OCI-LY7 (cell line): ENCODE data around the gene REST. TPM values are rescaled to one million over a fixed set of nuclear protein-coding genes. Genes with fewer than 3 reads are reported as not detected.

ENCODE experiments used
- BruUV-seq: library from RNA; stranded (reverse); fragments of 400-500 nt; replicated peaks from 2 replicates; lab custom pipeline; 2021; lab: Mats Ljungman, UMichigan
- CTCF ChIA-PET: fragments of 300-600 bp; sonication (Branson Sonifier 250); formaldehyde crosslinking; loops from one replicate; lab custom pipeline; 2022; ENCODE audit warnings: antibody characterized with exemption; ENCODE audit not compliant: unreplicated experiment; lab: Charles Lee
- POLR2A ChIA-PET: fragments of 300-600 bp; sonication (Branson Sonifier 250); formaldehyde crosslinking; loops from one replicate; lab custom pipeline; 2022; ENCODE audit warnings: antibody characterized with exemption; lab: Charles Lee
- DNase-seq: peaks from one replicate; pipeline ENCODE4 v3.0.0-alpha.2; 2015; ENCODE audit warnings: low spot score
- H2AFZ ChIP-seq: fragments of 200-600 bp; sonication (generic), shearing (Covaris generic); 2 replicates; pipeline ENCODE4 v1.6.1; 2014; ENCODE audit warnings: mild to moderate bottlenecking, antibody characterized with exemption, low read length, moderate library complexity
- H3K27ac ChIP-seq: fragments of 200-600 bp; sonication (generic); 2 replicates; pipeline ENCODE4 v1.5.1; 2014; ENCODE audit warnings: mixed run types, low read depth, mild to moderate bottlenecking, moderate library complexity, low read length, inconsistent platforms; ENCODE audit not compliant: poor library complexity, severe bottlenecking
- H3K36me3 ChIP-seq: fragments of 200-600 bp; sonication (generic); 2 replicates; pipeline ENCODE4 v1.6.1; 2014; ENCODE audit warnings: mild to moderate bottlenecking, antibody characterized with exemption, low read length, moderate library complexity, mixed read lengths; ENCODE audit not compliant: insufficient read depth
- H3K4me1 ChIP-seq: fragments of 200-600 bp; sonication (generic); 2 replicates; pipeline ENCODE4 v1.5.1; 2014; ENCODE audit warnings: mild to moderate bottlenecking, low read length; ENCODE audit not compliant: insufficient read depth, poor library complexity, severe bottlenecking
- H3K4me2 ChIP-seq: fragments of 200-600 bp; sonication (generic); 2 replicates; pipeline ENCODE4 v1.6.1; 2014; ENCODE audit warnings: mild to moderate bottlenecking, low read length
- H3K4me3 ChIP-seq: fragments of 200-600 bp; sonication (generic); 2 replicates; pipeline ENCODE4 v1.5.1; 2014; ENCODE audit warnings: mild to moderate bottlenecking, low read depth, low read length; ENCODE audit not compliant: poor library complexity, severe bottlenecking
- H3K79me2 ChIP-seq: fragments of 200-600 bp; sonication (generic); 2 replicates; pipeline ENCODE4 v1.6.1; 2016; ENCODE audit warnings: low read depth, mild to moderate bottlenecking, low read length, moderate library complexity, mixed read lengths; ENCODE audit not compliant: insufficient read depth
- H3K9me2 ChIP-seq: fragments of 200-600 bp; sonication (generic); 2 replicates; pipeline ENCODE4 v1.6.1; 2016; ENCODE audit warnings: mild to moderate bottlenecking, low read length, mixed read lengths; ENCODE audit not compliant: insufficient read depth
- H3K9me3 ChIP-seq: fragments of 200-600 bp; sonication (generic); 2 replicates; pipeline ENCODE4 v1.6.1; 2014; ENCODE audit warnings: mild to moderate bottlenecking, mixed run types, low read length, mixed read lengths
- H4K20me1 ChIP-seq: fragments of 200-600 bp; sonication (generic); 2 replicates; pipeline ENCODE4 v1.6.1; 2014; ENCODE audit warnings: mild to moderate bottlenecking, antibody characterized with exemption, low read length, moderate library complexity, mixed read lengths; ENCODE audit not compliant: insufficient read depth
- EZH2phosphoT487 ChIP-seq: fragments of 200-600 bp; sonication (generic); IDR thresholded peaks from 2 replicates; pipeline ENCODE4 v1.6.1; 2018; ENCODE audit warnings: low read depth, borderline replicate concordance, mild to moderate bottlenecking, mixed run types, antibody characterized with exemption, low read length, moderate library complexity, mixed read lengths
- intact Hi-C: fragments of 100-400 bp; cut with micrococcal nuclease; formaldehyde crosslinking; loops from one replicate; pipeline ENCODE4 v1.10.0; 2022; ENCODE audit not compliant: unreplicated experiment
- total RNA-seq, 2 experiments: library from RNA; depleted of rRNA in 1 of 2; stranded (reverse); fragments of >200 nt in 1 of 2; shearing (Covaris generic) in 1 of 2; gene quantifications; 2 replicates each; pipeline ENCODE4 v1.2.3, GENCODE V29; 2014 to 2022
- TF ChIP-seq, protein P1 (sequence below): fragments of 200-600 bp; sonication (generic); conservative IDR thresholded peaks from 2 replicates; pipeline ENCODE4 v1.5.1; 2014; ENCODE audit warnings: mild to moderate bottlenecking, antibody characterized with exemption, low read length, moderate library complexity, mixed read lengths

The REST gene
- total RNA-seq, 2 experiments from 2014 or later, result 27.3 to 39.2 TPM

DNA sequence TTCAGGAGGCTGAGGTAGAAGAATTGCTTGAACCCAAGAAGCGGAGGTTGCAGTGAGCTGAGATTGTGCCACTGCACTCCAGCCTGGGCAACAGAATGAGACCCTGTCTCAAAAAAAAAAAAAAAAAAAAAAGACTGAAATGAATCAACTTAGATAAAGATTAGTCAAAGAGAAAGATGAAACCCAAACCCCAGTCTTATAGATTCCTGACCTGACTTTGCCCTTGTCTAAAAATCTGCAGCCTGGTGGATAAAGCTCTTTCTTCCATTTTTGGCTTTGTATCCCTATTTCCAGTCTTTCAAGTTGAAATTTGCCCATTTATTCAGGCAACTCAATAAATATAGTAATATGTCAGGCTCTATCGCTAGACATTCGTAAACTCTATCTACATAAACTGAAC, 46.9 kb upstream of the REST start:
- CTCF ChIA-PET, result no interaction called here
- intact Hi-C loops, result no loop called here
- TF ChIP-seq, protein P1, sequence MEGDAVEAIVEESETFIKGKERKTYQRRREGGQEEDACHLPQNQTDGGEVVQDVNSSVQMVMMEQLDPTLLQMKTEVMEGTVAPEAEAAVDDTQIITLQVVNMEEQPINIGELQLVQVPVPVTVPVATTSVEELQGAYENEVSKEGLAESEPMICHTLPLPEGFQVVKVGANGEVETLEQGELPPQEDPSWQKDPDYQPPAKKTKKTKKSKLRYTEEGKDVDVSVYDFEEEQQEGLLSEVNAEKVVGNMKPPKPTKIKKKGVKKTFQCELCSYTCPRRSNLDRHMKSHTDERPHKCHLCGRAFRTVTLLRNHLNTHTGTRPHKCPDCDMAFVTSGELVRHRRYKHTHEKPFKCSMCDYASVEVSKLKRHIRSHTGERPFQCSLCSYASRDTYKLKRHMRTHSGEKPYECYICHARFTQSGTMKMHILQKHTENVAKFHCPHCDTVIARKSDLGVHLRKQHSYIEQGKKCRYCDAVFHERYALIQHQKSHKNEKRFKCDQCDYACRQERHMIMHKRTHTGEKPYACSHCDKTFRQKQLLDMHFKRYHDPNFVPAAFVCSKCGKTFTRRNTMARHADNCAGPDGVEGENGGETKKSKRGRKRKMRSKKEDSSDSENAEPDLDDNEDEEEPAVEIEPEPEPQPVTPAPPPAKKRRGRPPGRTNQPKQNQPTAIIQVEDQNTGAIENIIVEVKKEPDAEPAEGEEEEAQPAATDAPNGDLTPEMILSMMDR, result no peak
- DNase-seq, result no peak
- no peaks in the 10 kb centered on the region for H3K9me2 ChIP-seq
- H2AFZ ChIP-seq, result no peak overlapping the region
- H3K4me1 ChIP-seq, result no peaks in the 10 kb centered on the region
- H3K79me2 ChIP-seq, result no peaks in the 10 kb centered on the region
- H4K20me1 ChIP-seq, result no peaks in the 10 kb centered on the region
- POLR2A ChIA-PET, result interaction anchor here (0.7 to 1.0 kb wide), 3 partner anchors 10 to 310 kb away, joined by 3 to 6 read pairs (median 4); no protein-coding TSS in a partner anchor
- no peaks in the 10 kb centered on the region for H3K36me3 ChIP-seq
- BruUV-seq, result no TSS peak
- no peaks in the 10 kb centered on the region for H3K9me3 ChIP-seq
- no peak overlapping the region for H3K4me3 ChIP-seq
- H3K27ac ChIP-seq, result no peak overlapping the region
- no peak overlapping the region for H3K4me2 ChIP-seq

DNA sequence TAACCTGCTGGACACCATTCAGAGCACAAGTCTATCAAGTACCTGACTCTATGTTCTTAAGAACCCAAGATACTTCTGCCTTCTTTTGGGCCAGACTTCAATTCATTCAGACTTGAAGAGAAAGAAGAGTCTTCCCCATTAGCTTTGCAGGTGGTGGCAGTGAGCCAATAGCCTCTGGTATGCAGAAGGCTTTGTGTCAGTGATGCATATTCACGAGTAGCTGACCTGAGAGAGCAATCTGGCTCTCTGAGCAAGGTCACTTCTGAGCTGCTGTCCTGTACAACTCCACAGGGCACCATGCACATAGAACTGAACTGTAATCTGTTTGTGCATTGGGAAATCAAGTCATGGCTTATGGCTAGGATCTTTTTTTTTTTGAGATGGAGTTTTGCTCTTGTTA, 46.3 kb upstream of the REST start:
- TF ChIP-seq, protein P1, result no peak
- no peak for TF ChIP-seq EZH2phosphoT487
- Histone ChIP-seq H3K9me2 (no peaks in the 10 kb centered on the region), H3K9me3 (no peaks in the 10 kb centered on the region), H2AFZ (no peak overlapping the region), H3K36me3 (no peaks in the 10 kb centered on the region), H3K4me2 (no peak overlapping the region), H3K79me2 (no peaks in the 10 kb centered on the region), H3K4me1 (no peaks in the 10 kb centered on the region), H3K4me3 (no peak overlapping the region), H3K27ac (no peak overlapping the region), H4K20me1 (no peaks in the 10 kb centered on the region)
- no TSS peak for BruUV-seq
- intact Hi-C loops, result no loop called here
- ChIA-PET CTCF (no interaction called here), POLR2A (interaction anchor here (0.6 to 1.0 kb wide), 4 partner anchors 14 to 311 kb away, joined by 3 to 6 read pairs (median 4); no protein-coding TSS in a partner anchor)
- DNase-seq, result no peak

DNA sequence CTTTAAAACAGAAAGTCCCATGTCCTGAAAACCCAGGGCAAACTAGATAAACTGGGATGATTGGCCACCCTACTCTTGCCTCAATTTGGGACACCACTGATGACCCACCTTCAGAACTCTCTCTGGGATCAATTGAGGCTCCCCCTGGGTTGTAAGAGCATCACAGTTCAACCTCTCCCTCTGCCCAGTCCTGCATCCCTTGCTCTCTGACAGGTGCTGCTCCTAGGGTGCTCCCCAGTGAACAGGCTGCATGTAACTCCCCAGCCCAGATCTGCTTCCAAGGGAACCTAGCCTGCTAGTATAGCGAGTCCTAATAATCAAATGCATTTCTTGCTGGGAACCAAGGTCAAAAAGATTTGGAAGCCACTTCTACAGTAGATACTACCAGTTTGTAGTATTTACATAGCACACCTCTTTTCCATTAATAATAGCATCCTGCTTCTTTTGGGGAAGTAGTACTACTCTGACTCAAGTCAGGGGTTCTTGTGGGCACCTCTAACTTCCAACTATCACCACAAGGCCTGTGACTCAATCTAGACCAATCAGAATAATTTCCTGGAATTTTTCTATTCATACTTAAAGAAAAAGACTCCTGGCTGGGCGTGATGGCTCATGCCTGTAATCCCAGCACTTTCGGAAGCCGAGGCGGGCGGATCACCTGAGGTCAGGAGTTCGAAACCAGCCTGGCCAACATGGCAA, 44.1 kb upstream of the REST start:
- no peaks in the 10 kb centered on the region for H3K36me3 ChIP-seq
- no peak for DNase-seq
- H4K20me1 ChIP-seq, result no peaks in the 10 kb centered on the region
- BruUV-seq, result no TSS peak
- no peaks in the 10 kb centered on the region for H3K9me2 ChIP-seq
- no peaks in the 10 kb centered on the region for H3K9me3 ChIP-seq
- no peak for TF ChIP-seq EZH2phosphoT487
- TF ChIP-seq, protein P1, result no peak
- ChIA-PET POLR2A (no interaction called here), CTCF (no interaction called here)
- no peak overlapping the region for H3K4me2 ChIP-seq
- H3K4me1 ChIP-seq, result no peaks in the 10 kb centered on the region
- intact Hi-C loops, result no loop called here
- H3K79me2 ChIP-seq, result no peaks in the 10 kb centered on the region
- no peak overlapping the region for H3K4me3 ChIP-seq
- no peak overlapping the region for H3K27ac ChIP-seq
- no peak overlapping the region for H2AFZ ChIP-seq
